ENCODE data around the gene NEGR1.

The NEGR1 gene

GRCh38 chr1:72015006-72015405 is 267.3 kb downstream of the NEGR1 start:
- DNase-seq = no peak

- DNase-seq = no peak
Observed at GRCh38 chr1:72013161-72013560, 269.2 kb downstream of the NEGR1 start.

- DNase-seq = no peak
Observed at GRCh38 chr1:72011721-72012120, 270.6 kb downstream of the NEGR1 start.

DNA sequence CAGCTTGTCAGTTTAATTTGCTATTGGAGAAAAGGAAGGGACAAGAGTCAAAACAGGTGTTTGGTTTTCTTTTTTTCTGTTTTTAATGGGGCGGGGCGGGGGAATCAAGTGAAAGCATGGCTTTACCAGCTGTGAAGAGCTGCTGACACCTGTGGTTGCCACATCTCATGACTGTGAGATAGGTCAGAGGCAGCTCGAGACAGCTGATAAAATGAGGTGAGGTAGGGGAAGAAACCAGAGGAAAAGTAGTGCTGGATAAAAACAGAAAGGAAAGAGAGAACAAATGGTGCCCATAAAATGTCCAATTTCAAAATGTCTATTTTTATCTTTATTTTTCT is 272.3 kb downstream of the NEGR1 start:
- DNase-seq = no peak

DNA sequence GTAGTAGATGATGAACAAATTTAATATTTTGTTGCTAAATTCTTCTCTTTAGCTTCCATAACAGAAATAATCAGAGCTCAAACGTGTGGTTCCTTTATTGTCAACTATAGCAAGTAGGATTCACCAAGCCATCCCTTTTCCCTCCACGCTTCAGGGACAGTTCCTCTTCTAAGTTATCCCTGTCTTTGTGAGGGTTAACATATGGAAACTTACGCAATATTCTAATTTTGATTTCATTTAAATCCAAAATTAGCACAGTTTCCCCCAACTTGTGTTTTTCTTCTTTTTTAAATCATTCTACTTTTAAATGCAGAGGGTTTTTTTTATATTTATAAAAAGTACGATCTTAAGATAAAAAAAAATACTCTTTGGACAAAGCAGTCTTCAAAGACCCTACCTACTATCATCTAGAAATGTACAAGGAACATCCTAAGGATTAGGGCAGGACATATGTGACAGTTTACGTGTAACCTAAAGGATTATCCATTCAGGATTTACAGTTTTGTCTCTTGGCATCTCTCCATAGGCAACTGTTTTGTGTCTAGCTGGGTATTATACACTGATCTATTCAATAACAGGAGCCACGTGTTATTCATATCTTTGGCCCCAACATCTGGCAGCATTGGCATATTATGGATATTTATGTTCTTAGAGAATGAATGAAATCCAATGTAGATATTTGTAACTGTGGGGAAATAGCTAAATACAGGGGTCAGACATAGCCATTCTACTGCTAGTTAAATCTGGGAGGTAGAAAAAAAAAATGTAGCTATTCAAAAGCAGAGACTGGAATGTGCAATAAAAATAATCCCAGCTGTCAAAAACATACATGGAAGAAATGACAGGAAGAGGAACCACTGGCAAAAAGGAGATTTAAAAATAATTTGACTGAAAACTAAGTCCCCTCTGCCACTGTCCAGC is 272.9 kb downstream of the NEGR1 start:
- DNase-seq = no peak

GRCh38 chr1:72007312-72007711 is 275.0 kb downstream of the NEGR1 start:
- no peak for DNase-seq

GRCh38 chr1:72006092-72006491 is 276.2 kb downstream of the NEGR1 start:
- no peak for DNase-seq

DNA sequence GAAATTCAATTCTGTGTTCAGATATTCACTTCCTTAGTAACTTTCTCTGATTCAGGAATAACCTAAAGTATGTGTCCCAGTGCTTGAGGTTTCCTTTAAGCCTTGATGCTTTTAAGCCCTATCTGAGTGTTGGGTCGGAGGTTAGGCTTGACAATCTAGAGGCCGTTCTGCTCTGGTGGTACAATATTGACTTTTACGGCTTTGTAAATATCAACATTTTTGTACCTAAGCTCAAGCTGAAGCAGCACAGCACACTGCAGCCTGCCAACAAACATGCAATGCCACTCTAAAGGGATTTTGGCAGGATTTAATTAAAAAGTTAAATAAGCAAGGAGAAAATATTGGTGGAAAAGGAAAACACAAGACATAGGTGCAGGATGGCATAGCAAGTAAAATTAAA is 279.2 kb downstream of the NEGR1 start:
- no peak for DNase-seq

- DNase-seq = no peak
Observed at GRCh38 chr1:72000809-72001208, 281.5 kb downstream of the NEGR1 start.

GRCh38 chr1:71994646-71995045 is 287.7 kb downstream of the NEGR1 start:
- DNase-seq = no peak

GRCh38 chr1:71987181-71987580 is 295.2 kb downstream of the NEGR1 start:
- DNase-seq = no peak

GRCh38 chr1:71986160-71986559 is 296.2 kb downstream of the NEGR1 start:
- DNase-seq = no peak

DNA sequence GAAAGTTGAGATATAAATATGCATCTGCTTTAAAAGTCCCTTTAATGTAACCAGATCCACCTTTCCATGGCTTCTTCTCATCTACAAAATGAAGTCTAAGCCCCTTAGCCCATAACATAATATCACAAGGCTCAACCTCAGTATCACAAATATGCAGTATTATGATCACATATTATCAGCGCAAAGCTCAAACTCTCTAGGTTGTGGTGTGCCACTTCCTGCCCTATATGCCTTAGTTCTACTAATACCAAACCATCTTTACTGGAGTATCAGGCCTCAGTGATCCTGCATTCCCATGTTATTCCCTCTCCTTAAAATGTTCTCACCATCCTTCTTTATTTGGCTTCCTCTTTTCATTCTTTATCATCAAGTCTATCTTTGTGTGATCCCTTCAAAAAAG is 301.8 kb downstream of the NEGR1 start:
- no peak for DNase-seq

DNA sequence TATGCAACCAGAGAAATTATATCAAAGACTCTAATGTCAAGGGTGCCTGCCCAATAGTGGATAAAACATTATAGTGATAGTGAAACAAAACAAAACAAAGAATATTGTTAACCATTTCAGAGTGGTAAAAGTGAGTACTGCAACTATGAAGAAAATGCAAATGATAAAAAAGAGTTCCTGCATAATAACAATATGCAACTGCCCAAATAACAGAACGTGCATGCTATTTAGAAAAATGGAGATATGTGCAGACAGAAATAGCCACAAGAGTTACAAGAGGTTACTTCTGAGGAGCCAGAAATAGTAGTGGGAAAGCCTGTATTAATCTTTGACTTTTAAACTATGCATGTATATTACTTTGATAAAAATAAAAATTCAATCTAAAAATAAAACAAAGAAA is 302.5 kb downstream of the NEGR1 start:
- no peak for DNase-seq

DNA sequence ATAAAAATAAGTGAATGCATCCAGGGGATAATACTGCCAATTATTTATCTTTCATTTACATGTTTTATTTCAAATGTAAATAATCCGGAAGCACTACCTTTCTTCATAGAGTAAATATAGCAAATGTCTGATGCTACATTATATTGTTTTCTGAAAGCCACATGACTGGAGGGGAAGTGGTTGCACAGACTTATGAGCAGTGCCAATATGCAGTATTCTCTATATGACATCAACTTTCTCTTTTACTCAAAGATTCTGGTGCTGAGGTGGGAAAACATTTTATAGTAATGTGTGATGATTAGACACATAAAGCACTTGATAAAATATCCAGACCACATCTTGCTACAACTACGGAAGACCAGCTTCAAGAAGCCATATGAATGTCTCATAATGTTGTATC is 314.7 kb downstream of the NEGR1 start:
- DNase-seq = no peak

- DNase-seq = no peak
Observed at GRCh38 chr1:71964188-71964587, 318.2 kb downstream of the NEGR1 start.

- no peak for DNase-seq
Observed at GRCh38 chr1:71956613-71957285, 325.6 kb downstream of the NEGR1 start.

GRCh38 chr1:71950579-71950978 is 331.8 kb downstream of the NEGR1 start:
- DNase-seq = no peak

GRCh38 chr1:71949681-71950080 is 332.7 kb downstream of the NEGR1 start:
- DNase-seq = no peak

DNA sequence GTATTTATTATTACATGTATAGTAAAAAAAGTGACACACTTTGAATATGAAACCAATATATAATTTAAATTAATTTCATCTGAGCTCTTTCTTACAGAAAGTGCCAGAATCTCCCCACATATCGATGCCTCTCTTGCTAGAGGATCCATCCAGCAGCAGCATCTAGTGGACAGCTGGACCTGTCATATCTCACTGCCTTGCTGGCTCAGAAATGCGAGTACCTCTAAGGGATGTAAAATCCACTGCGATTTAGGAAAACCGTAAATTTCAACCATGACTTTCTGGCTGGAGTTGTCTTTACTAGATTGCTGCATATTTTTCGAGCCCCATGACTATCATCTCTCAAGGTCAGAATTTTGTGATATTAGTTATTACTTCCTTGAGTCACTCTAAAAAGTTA is 333.8 kb downstream of the NEGR1 start:
- DNase-seq = no peak

- DNase-seq = no peak
Observed at GRCh38 chr1:71944006-71944405, 338.3 kb downstream of the NEGR1 start.

DNA sequence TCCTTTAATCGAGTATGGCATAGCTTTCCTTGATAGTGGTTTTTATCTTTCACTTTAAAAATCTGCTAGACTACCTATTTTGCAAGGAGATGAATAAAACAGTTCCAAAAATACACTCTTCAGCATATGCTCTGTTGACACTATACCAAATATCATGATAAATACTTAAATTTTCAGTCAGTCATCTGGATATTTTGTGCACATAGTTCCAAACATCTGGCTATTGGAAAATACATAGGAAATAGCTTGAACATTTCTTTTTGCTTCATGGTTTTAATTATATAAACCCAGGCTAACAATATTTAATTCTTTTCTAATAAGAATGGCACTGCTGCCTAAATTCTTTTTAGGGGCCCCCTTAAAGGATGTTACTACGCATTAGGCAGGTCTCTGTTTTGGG is 342.1 kb downstream of the NEGR1 start:
- no peak for DNase-seq

DNA sequence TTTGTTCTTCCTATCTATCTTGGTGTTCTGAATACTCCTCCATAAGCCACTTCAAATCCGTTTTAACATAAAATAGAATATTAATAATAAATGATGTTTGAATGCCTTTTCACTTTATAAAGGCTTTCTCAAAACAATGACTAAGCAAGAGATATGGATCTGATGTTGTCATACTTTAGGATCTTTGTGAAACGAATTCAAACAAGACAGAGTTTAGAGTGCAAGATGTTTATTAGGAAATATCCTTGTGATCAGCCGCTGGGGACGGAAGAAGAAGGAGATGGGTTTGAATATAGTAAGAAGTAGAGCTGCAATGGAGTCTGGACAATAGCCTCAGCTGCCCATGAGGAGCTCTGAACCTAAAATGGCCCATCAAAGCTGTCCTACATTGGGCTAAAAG is 351.8 kb downstream of the NEGR1 start:
- DNase-seq = no peak

DNA sequence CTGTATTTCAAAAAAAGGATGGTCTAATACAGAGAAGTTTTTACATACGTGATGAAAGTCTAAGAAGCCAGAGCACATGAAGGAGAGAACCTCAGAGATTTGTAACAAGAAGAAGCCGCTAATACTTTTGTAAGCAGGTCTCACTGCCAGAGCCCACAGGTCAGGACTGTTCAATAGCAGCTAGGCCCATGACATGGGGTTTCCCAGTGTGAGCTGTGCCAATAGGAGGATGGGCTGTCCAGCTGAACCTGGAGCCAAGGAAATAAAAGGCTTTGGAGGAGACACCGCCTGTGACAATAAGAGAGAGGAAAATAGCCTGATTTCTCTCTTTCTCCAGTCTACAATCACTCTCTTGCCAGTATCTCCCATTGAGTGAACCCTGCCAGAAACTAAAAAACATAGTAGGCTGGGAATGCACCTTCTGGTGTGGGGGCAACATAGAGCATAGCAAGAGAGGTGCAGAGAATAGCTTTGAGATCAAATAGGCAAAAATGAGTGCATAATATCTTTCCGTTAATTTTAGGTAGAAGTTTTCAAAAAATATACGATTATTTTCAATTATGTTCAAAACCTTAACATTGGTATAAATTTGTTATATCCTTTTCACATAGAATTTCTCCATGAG is 360.3 kb downstream of the NEGR1 start:
- no peak for DNase-seq

Data from stimulated activated naive CD4-positive, alpha-beta T cell treated with Interleukin-2 at 50 U/mL for 16 hours (primary cell).